GM19328 (cell line): Measurements from ENCODE around the gene TTC21A.
A peak's percentile ranks its signal among the peaks of the same experiment; 100 is the strongest.

ENCODE experiments used
- ATAC-seq: cut with Tn5 transposase; IDR thresholded peaks from one replicate; pipeline ENCODE4 v1.9.1; 2021; ENCODE audit warnings: mild to moderate bottlenecking, moderate library complexity; ENCODE audit not compliant: unreplicated experiment

TTC21A gene

DNA sequence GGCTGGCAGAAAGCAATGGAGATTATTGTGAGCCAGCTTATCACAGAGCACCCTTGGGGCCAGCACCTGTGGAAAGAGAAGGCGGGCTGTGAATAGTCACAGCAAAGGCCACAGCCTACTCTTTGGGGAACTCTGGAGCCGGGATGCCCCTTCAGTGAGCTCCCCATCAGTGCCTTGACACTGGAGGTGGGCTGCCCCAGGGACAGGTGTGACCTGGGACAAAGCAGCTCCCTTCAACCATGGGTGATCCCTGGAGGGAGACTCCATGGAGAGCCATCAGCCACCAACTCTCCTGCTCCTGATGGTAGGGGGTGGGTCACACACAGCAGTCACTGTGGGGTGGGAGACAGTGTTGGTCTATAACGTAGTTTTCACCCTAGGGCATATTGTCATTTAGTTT, 5.8 kb downstream of the TTC21A start:
- ATAC-seq, result no peak

DNA sequence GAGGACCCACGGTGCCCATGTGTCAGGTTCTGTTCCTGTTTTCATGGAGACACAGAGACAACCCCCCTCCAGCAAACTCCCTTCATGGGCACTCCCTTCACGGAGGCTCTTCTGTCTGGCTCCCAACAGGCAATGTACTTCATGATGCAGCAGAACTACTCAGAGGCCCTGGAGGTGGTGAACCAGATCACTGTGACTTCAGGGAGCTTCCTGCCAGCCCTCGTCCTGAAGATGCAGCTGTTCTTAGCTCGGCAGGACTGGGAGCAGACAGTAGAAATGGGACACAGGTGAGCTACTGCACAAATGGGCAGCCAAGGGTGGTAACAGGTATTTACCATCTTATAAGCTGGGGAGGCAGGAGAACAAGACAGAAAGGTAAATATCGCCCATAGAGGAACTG, 7.0 kb downstream of the TTC21A start:
- no peak for ATAC-seq

GRCh38 chr3:39115870-39116269, 8.4 kb downstream of the TTC21A start:
- no peak for ATAC-seq

- ATAC-seq, result no peak
These were observed 10.6 kb downstream of the TTC21A start for GRCh38 chr3:39118079-39118478.

DNA sequence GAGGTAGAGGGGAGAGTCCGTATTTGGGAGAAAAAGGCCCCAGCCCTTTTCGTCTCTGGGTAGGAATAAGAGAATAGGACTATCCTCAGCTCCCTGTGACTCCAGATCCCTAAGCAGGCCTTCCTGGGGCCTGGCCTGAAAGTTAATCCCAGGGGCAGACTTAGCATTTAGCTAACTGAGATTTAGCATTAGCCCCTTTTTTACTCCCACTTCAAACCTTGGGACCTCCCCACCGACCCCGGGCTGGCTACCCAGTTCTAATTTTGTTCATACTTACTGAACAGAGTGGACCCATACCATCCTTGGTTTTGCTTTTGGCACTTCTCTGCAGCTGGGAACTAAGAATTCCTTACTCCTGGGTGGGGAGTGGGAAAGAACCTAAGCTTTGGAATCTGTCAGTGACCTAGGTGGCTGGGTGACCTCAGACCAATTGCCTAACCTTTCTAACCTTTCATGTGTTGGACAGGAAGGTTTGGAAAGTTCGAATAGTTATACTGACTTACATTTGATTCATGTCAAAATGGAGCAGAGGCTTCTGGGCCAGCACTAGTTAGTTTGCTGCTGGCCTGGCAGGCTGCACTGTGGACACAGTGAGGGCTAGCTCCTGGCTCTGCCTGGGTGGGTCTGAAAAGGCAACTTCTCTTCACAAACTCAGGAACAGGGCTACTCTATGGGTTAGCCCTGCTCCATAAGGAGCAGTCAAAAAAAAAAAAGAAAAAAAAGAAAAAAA, 11.6 kb downstream of the TTC21A start:
- no peak for ATAC-seq

- no peak for ATAC-seq
These were observed 14.1 kb downstream of the TTC21A start for GRCh38 chr3:39121621-39122020.

GRCh38 chr3:39122813-39123212, 15.3 kb downstream of the TTC21A start:
- peak; percentile 74 for ATAC-seq

GRCh38 chr3:39124876-39125840, 17.7 kb downstream of the TTC21A start:
- no peak for ATAC-seq

- ATAC-seq, result no peak
These were observed 18.5 kb downstream of the TTC21A start for GRCh38 chr3:39125841-39126500.

DNA sequence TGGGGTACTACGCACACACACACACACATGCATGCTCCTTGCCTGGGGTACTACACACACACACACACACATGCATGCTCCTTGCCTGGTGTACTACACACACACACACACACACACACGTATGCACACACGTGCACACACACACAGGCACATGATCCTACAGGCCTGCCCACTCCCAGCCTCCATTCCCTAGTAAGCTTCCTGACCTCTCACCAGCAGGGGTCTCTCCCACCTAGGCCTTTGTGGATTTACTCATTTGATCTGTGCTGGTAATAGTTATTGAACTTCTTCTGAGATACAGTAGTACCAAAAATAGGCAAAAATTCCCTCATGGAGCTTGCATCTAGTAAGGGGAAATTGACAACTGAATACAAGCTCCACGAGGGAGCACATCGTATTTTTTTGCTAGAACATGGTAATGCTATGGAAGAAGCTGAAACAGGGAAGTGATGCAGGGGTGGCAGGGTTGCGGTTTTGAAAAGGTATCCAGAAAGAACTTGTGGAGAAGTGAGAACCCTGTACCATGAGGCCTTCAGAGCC, 19.1 kb downstream of the TTC21A start:
- no peak for ATAC-seq

GRCh38 chr3:39127269-39127907, 19.9 kb downstream of the TTC21A start:
- no peak for ATAC-seq

DNA sequence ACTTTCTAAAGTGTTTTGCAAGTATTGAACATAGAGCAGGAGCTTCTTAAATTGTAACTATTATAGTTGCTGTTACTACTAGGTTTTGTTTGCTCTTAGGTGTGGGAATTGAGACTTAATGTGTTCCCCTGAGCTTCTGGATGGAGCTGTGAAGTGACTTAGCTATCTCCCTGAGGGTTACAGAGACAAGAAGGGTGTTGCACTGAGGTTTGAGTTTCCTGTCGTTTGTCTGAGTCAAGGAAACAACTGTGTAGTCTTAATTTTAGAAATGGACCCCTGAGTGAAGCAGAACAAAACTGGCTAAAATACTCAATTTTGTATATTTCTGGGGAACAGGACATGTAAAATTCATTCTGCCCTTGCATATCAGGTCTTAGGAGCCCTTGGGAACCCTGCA, 20.4 kb downstream of the TTC21A start:
- no peak for ATAC-seq

DNA sequence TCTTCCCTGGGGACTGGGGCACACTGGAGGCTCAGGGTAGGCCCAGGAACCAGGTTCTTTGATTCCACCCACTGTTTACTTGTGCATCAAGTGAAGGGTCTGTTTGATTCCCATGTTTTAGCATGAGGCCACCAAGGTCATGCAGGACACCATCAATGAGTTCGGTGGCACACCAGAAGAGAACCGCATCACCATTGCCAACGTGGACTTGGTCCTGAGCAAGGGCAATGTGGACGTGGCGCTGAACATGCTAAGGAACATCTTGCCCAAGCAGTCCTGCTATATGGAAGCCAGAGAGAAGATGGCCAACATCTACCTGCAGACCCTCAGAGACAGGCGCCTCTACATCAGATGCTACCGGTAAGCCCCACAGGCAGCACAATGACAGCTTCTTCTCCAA, 21.5 kb downstream of the TTC21A start:
- ATAC-seq, result no peak

DNA sequence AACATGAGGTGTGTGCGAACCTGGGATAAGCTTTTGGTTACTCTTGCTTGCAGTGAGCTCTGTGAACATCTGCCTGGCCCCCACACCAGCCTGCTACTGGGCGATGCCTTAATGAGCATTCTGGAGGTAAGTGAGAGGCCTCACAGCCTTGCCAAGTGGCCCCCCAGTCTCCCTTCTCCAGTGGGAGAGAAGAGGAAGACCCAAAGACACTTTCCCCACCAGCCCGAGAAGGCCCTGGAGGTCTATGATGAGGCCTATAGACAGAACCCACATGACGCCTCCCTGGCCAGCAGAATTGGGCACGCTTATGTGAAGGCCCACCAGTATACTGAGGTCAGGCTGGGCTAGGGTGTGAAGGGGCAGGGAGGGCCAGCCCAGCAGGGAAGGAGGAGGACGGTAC, 22.5 kb downstream of the TTC21A start:
- no peak for ATAC-seq

DNA sequence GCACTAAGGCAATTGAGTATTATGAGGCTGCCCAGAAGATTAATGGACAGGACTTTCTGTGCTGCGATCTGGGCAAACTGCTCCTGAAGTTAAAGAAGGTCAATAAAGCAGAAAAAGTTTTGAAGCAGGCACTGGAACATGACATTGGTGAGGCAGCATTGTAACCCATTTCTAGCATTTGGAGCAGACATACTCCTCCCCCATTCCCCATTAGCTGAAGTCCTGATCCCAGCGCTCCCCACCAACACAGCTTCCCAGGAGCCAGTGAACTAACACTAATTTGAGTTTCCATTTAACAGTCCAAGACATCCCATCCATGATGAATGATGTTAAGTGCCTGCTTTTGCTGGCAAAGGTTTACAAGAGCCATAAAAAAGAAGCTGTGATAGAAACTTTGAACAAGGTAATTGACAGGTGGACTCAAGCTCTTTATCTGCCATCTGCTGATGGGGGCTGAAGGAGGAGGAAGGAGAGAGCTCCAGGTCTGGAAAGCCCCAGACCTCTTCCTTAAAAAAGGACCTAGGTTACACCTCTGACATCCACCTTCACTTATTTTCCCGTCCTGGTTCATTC, 23.3 kb downstream of the TTC21A start:
- ATAC-seq, result no peak

GRCh38 chr3:39132096-39133092, 24.9 kb downstream of the TTC21A start:
- ATAC-seq, result no peak

DNA sequence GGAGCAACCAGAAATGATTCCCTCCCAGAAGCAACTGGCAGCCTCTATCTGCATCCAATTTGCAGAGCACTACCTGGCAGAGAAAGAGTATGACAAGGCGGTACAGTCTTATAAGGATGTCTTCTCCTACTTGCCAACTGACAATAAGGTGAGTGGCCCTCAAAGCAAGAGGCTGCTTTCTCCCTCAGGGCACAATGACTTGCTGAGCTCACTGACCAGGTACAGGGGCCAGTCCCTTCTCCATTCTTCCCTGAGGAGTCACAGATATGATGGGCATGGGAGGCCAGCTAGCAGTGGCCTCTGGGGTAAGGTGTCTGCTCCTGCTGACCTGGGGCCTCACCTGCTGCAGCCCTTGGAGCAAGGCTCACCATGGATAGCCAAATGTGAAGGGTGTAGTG, 25.6 kb downstream of the TTC21A start:
- no peak for ATAC-seq

- no peak for ATAC-seq
These were observed 26.3 kb downstream of the TTC21A start for GRCh38 chr3:39133822-39134221.

- ATAC-seq, result no peak
These were observed 26.8 kb downstream of the TTC21A start for GRCh38 chr3:39134305-39134704.
